MM.1S (cell line): ENCODE results near the gene PSMG3.

Experiments used
- DNase-seq: peaks from one replicate; pipeline ENCODE4 v3.0.0-alpha.2; 2015
- H2AFZ ChIP-seq: fragments of 300-600 bp; sonication (generic); 2 replicates; pipeline ENCODE4 v1.6.0; 2016; ENCODE audit warnings: antibody characterized with exemption, low read length
- H3F3A ChIP-seq: fragments of 300-600 bp; sonication (generic); 2 replicates; pipeline ENCODE4 v1.6.1; 2016; ENCODE audit warnings: mild to moderate bottlenecking, antibody characterized with exemption, low read length, moderate library complexity, mixed read lengths; ENCODE audit not compliant: insufficient read depth
- H3K27ac ChIP-seq: fragments of 300-600 bp; sonication (generic); 2 replicates; pipeline ENCODE4 v1.5.1; 2016; ENCODE audit warnings: mild to moderate bottlenecking, low read length
- H3K27me3 ChIP-seq: fragments of 300-600 bp; sonication (generic); replicated peaks from 2 replicates; pipeline ENCODE4 v1.6.0; 2016; ENCODE audit warnings: low read length; ENCODE audit not compliant: insufficient read depth
- H3K36me3 ChIP-seq: fragments of 300-600 bp; sonication (generic); replicated peaks from 2 replicates; pipeline ENCODE4 v1.6.1; 2016; ENCODE audit warnings: mild to moderate bottlenecking, low read length, mixed read lengths; ENCODE audit not compliant: insufficient read depth
- H3K4me1 ChIP-seq: fragments of 300-600 bp; sonication (generic); 2 replicates; pipeline ENCODE4 v1.6.1; 2016; ENCODE audit warnings: low read length, mixed read lengths
- H3K4me2 ChIP-seq: fragments of 300-600 bp; sonication (generic); 2 replicates; pipeline ENCODE4 v1.6.0; 2016; ENCODE audit warnings: low read depth, low read length
- H3K4me3 ChIP-seq: fragments of 300-600 bp; sonication (generic); 2 replicates; pipeline ENCODE4 v1.5.1; 2016; ENCODE audit warnings: low read length, mixed read lengths
- H3K79me2 ChIP-seq: fragments of 300-600 bp; sonication (generic); 2 replicates; pipeline ENCODE4 v1.6.1; 2016; ENCODE audit warnings: mixed run types, low read length, mixed read lengths
- H3K9ac ChIP-seq: fragments of 300-600 bp; sonication (generic); 2 replicates; pipeline ENCODE4 v1.6.1; 2016; ENCODE audit warnings: low read length, mixed read lengths
- H3K9me2 ChIP-seq: fragments of 300-600 bp; sonication (generic); replicated peaks from 2 replicates; pipeline ENCODE4 v1.6.1; 2016; ENCODE audit warnings: mild to moderate bottlenecking, low read length, mixed read lengths; ENCODE audit not compliant: insufficient read depth
- H3K9me3 ChIP-seq: fragments of 300-600 bp; sonication (generic); replicated peaks from 2 replicates; pipeline ENCODE4 v1.6.1; 2016; ENCODE audit warnings: mild to moderate bottlenecking, low read length, mixed read lengths; ENCODE audit not compliant: insufficient read depth
- H4K20me1 ChIP-seq: fragments of 300-600 bp; sonication (generic); 2 replicates; pipeline ENCODE4 v1.6.1; 2016; ENCODE audit warnings: mild to moderate bottlenecking, low read length, moderate library complexity, mixed read lengths; ENCODE audit not compliant: insufficient read depth
- CTCF ChIP-seq: fragments of 300-600 bp; sonication (generic); IDR thresholded peaks from 2 replicates; pipeline ENCODE4 v1.5.1; 2016; ENCODE audit warnings: antibody characterized with exemption, low read length, mixed read lengths
- EZH2 ChIP-seq: fragments of 300-600 bp; sonication (generic); optimal IDR thresholded peaks from 2 replicates; pipeline ENCODE3; 2017; ENCODE audit warnings: low read depth, mild to moderate bottlenecking, antibody characterized with exemption, low read length, mixed read lengths
- EZH2phosphoT487 ChIP-seq: fragments of 300-600 bp; sonication (generic); IDR thresholded peaks from 2 replicates; pipeline ENCODE4 v1.6.1; 2018; ENCODE audit warnings: antibody characterized with exemption, low read length

Gene PSMG3

GRCh38 chr7:1526271-1526754, 43.5 kb downstream of the PSMG3 start:
- H3K9ac ChIP-seq: no peak overlapping the region
- H3F3A ChIP-seq: no peaks in the 10 kb centered on the region
- H3K36me3 ChIP-seq: no peaks in the 10 kb centered on the region
- H3K4me2 ChIP-seq: no peak overlapping the region
- no peak overlapping the region for H3K4me3 ChIP-seq
- DNase-seq: no peak
- no peaks in the 10 kb centered on the region for H4K20me1 ChIP-seq
- H3K9me2 ChIP-seq: no peaks in the 10 kb centered on the region
- no peak overlapping the region for H2AFZ ChIP-seq
- peaks cover 61% of the 10 kb centered on the region for H3K27me3 ChIP-seq
- H3K4me1 ChIP-seq: 0 out of 2 replicates have a peak, but pooled peaks cover under 1% of the 10 kb centered on the region
- H3K27ac ChIP-seq: no peak overlapping the region
- H3K9me3 ChIP-seq: no peaks in the 10 kb centered on the region
- H3K79me2 ChIP-seq: peaks cover 2% of the 10 kb centered on the region
- TF ChIP-seq EZH2 (no peak), EZH2phosphoT487 (no peak), CTCF (no peak)

DNA sequence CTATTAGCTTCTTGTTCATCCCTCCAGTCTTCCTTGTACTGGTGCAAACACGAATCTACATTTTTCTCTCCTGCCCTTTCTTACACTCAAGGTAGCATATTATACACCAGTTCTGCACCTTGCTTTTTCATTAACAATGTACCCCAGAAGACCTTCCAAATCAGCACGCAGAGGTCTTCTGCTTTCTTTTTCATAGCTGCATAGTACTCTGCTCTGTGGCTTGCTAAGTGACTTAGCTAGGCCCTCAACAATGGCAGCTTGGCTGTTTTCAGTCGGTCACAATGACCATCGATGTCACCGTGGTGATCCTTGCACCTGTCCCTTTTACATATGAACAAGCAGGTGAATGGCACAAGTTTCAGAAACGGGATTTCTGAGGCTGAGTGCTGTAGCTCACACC, 44.4 kb downstream of the PSMG3 start:
- H4K20me1 ChIP-seq: no peaks in the 10 kb centered on the region
- H2AFZ ChIP-seq: no peak overlapping the region
- no peaks in the 10 kb centered on the region for H3F3A ChIP-seq
- no peak overlapping the region for H3K27ac ChIP-seq
- no peaks in the 10 kb centered on the region for H3K36me3 ChIP-seq
- DNase-seq: no peak
- no peaks in the 10 kb centered on the region for H3K9me3 ChIP-seq
- H3K9ac ChIP-seq: no peak overlapping the region
- no peak overlapping the region for H3K4me2 ChIP-seq
- no peaks in the 10 kb centered on the region for H3K79me2 ChIP-seq
- no peaks in the 10 kb centered on the region for H3K4me1 ChIP-seq
- TF ChIP-seq EZH2phosphoT487 (no peak), CTCF (no peak), EZH2 (no peak)
- H3K4me3 ChIP-seq: no peak overlapping the region
- H3K27me3 ChIP-seq: peaks cover 62% of the 10 kb centered on the region
- H3K9me2 ChIP-seq: no peaks in the 10 kb centered on the region

DNA sequence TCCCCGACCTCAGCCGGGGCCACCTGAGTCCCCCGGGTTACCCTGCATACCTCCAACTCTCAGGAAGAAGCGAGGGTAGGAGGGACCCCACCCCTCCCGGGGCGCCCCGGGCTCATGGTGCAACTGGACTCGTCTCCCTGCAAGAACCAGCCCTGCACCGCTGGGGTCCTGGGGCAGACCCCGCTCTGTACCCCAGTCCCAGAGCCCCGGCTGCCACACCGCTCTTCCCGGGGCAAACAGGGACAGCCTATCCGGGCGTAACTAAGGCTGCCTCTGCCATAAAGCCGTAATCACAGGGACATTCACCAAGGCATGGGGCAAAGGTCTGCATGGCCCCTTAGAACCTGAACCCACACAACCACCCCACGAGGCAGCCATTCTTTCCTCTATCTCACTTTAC, 46.0 kb downstream of the PSMG3 start:
- Histone ChIP-seq H3K9me3 (no peaks in the 10 kb centered on the region), H4K20me1 (no peaks in the 10 kb centered on the region), H3K27ac (no peak overlapping the region), H3K4me3 (no peak overlapping the region), H3K4me2 (no peak overlapping the region), H3K4me1 (no peaks in the 10 kb centered on the region), H3F3A (no peaks in the 10 kb centered on the region), H3K9ac (no peak overlapping the region), H3K36me3 (no peaks in the 10 kb centered on the region), H3K79me2 (no peaks in the 10 kb centered on the region), H2AFZ (no peak overlapping the region), H3K9me2 (no peaks in the 10 kb centered on the region), H3K27me3 (peaks cover 71% of the 10 kb centered on the region)
- no peak for DNase-seq
- TF ChIP-seq EZH2phosphoT487 (no peak), EZH2 (no peak), CTCF (no peak)
